ENCODE data around the gene DOCK3.

Gene DOCK3

DNA sequence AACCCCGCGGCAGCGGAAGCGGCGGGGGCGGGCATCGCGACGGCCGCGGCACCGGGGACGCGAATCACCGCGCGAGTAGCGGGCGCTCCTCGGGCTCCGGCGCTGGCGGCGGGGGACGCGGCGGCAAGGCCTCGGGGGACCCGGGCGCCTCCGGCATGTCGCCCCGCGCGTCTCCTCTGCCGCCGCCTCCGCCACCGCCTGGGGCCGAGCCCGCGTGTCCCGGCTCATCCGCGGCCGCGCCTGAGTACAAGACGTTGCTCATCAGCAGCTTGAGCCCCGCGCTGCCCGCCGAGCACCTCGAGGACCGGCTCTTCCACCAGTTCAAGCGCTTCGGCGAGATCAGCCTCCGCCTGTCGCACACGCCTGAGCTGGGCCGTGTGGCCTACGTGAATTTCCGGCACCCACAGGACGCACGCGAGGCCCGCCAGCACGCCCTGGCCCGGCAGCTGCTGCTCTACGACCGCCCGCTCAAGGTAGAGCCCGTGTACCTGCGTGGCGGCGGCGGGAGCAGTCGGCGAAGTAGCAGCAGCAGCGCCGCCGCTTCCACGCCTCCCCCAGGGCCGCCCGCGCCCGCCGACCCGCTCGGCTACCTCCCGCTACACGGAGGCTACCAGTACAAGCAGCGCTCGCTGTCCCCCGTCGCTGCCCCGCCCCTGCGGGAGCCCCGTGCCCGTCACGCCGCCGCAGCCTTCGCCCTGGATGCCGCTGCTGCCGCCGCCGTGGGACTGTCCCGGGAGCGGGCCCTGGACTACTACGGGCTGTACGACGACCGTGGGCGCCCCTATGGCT lies 717.0 kb downstream of the DOCK3 start:
- DNase-seq: peak; percentile 41 to 43

DNA sequence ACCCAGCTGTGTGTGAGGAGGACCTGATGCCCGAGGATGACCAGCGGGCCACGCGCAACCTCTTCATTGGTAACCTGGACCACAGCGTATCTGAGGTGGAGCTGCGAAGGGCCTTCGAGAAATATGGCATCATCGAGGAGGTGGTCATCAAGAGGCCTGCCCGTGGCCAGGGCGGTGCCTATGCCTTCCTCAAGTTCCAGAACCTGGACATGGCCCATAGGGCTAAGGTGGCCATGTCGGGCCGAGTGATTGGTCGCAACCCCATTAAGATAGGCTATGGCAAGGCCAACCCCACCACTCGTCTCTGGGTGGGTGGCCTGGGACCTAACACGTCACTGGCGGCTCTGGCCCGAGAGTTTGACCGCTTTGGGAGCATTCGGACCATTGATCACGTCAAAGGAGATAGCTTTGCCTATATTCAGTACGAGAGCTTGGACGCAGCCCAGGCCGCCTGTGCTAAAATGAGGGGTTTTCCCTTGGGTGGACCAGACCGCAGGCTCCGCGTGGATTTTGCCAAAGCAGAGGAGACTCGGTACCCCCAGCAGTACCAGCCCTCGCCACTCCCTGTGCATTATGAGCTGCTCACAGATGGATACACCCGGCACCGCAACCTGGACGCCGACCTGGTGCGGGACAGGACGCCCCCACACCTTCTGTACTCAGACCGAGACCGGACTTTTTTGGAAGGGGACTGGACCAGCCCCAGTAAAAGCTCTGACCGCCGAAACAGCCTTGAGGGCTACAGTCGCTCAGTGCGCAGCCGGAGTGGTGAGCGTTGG lies 717.8 kb downstream of the DOCK3 start:
- no peak for DNase-seq

DNA sequence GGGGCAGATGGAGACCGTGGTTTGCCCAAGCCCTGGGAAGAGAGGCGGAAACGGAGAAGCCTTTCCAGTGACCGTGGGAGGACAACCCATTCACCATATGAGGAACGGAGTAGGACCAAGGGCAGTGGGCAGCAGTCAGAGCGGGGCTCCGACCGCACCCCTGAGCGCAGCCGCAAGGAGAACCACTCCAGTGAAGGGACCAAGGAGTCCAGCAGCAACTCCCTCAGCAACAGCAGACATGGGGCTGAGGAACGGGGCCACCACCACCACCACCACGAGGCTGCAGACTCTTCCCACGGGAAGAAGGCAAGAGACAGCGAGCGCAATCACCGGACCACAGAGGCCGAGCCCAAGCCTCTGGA lies 718.4 kb downstream of the DOCK3 start:
- DNase-seq: no peak

DNA sequence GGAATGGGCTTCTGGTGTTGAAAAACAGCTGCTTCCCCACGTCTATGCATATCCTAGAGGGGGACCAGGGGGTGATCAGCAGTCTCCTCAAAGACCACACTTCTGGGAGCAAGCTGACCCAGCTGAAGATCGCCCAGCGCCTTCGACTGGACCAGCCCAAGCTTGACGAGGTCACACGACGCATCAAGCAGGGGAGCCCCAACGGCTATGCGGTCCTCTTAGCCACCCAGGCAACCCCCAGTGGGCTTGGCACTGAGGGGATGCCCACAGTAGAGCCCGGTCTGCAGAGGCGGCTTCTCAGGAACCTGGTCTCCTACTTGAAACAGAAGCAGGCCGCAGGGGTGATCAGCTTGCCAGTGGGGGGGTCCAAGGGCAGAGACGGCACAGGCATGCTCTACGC lies 718.8 kb downstream of the DOCK3 start:
- no peak for DNase-seq

DNA sequence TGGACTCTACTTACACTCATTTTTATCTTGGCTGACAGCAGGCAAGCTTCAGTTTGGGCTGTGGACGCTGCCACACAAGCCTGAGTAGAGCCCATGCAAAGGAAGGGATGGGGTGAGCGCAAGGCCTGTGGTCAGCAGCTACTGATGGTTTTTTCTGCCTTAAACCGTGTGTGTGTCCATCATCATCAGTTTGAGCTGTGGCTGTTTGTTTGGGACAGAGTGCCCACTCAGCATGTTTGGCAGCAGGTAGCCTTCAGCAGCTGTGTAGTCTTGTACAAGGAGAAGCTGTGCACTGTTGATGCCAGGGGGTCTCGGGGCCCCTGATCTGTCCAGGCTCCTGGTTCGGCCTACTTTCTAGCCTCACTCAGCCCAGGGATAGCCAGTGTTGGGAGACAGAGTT lies 719.8 kb downstream of the DOCK3 start:
- DNase-seq: no peak

DNA sequence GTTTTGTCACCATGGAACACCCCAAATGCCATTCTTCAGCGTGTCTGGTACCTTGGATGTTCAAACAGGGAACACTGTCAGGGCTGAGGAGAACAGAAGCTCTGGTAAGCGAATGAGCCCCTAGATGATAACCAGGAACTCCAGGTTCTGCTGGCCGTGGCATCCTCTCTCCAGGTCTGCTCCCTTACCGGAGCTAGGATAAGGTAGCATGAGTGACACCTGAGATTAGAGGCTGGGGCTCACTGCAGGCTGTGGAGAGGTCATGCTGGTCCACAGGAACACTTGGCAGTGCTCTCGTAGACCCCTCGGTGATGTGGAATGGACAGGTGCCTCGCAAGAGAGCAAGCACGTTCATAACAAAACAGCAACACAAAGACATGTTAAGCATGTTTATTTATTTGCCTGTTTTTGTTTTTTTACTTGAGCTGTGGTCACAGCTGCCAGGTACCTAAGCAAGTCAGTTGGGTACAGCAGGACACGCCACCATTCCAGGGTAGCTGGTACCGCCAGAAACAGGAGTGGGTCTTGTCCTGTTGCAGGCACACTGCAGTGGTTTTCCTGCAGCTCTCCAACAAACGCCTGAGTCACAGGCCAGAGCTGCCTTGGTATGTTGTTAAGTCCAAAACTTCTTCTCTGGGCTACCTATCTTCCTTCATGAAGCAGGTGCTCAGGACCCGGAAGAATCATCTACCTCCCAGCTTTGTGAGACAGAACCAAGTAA lies 720.9 kb downstream of the DOCK3 start:
- no peak for DNase-seq

DNA sequence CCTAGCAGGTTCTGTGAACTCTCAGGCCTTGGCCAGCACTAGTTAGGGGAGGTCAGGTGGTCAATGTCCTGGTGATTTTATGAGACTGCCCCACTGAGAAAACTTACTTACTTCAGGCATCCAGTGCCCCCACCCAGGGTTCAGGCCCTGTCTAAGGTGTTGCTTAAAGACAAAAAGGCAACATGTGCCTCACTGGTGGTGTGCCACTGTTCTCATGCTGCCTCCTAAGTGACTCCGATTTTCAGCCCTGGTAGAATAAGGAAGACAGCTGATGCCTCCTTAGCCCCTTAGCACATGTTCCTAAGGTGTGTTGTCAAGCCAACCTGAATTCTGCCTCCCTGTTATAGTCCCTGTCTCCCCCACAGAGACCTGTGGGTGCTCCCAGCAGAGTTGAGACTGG lies 721.7 kb downstream of the DOCK3 start:
- no peak for DNase-seq

DNA sequence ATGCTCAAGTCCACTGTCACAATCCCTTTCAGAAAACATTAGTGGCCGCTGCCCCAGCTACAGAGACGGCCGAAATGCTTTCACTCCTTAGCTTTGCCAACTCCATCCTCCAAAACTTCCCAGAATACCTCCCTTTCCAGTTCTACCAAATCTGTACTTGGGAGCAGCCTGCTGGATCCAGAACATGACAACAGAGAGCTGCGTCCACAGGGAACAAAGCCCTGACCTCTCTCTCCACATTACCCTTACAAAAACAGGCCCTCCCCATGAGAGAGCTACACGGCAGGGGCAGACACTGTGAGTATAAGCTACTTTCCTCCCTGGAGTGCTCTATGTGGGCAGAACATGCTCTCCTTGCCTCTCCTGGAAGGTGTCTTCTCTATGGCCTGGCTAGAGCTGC lies 722.7 kb downstream of the DOCK3 start:
- DNase-seq: no peak

DNA sequence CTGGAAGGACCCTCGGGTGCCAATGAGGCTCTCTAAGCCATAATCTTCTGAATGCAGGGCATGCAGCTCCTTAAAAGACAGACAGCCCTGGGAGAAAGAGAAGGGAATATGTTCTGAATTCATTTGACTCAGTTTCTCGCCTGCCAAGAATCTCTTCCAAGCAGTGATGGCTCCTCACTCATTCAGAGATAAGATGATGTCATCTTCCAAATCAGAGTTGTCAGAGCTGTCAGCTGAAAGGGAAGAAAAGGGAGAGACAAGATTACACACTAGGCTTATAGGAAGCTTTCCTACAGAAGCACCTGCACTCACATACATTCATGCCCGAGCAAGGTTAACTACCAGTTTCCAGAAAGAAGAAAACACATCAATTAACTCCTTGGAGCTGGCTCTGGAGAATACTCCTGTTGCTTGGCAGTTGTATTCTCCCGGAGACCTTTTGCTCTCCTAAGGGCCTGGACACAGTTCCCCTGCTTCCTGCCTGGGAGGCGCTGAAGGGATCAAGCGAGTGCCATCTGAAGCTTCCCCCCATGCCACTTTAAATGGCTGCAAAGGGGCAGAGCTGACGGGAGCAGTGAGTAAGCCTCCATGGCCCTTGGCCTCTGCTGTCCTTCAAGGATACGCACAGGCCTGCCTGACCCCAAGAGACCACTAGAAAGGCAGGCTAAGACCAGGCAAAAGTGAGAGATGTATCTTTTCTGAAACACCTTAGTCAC lies 724.0 kb downstream of the DOCK3 start:
- DNase-seq: no peak

DNA sequence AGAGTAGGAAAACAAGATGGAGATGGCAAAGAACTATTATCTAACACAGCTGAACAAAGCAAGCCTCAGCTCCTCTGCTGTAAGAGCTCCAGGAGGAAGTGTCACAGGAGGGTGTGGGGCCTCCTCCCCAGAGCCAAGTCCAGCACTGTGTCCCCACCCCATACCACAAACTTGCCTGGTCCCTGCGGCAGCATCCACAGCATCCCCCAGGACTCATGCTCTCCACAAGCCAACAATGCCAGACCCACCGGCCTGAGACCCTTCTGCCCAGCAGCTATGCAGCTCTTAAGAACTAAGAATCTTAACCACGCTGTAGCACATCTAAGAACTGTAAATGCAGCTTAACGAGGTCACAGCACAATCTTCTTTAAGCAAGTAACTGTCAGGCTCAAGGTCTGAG lies 725.4 kb downstream of the DOCK3 start:
- DNase-seq: no peak

DNA sequence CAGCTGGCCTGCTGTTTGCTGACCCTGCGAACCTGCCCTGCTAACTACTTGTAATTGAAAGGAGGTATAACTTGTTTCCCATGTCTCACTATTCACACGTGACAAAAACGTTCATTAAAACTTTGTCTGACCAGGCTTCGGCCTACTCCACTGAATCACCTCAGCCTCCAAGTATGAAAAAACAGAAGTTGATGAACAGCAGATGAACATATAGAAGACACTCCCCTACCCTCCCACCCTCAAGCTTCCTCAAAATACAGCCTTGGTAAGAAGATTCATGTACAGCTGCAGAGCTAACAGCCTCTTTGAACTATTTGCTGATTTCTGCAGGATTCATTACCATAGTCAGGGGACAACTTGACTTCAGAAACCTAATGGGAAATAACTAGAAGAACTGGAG lies 727.0 kb downstream of the DOCK3 start:
- no peak for DNase-seq

DNA sequence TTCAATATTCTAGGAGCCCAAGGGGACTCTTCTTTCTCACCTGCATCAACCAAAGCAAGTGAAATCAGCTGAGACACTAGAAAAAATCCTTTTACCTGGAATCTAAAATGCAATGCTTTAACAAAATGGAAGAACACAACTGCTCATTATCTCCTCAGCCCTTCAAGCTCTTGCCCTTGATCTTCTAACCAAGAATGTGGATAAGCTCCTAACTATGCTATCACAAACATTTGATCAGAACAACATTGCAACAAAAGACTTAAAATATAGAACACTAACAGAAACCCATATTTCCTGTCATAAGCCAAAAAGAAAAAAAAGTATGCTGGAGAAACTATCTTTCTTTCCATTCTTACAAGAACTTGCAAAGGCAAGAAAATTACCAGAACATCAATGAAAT lies 728.9 kb downstream of the DOCK3 start:
- DNase-seq: no peak

DNA sequence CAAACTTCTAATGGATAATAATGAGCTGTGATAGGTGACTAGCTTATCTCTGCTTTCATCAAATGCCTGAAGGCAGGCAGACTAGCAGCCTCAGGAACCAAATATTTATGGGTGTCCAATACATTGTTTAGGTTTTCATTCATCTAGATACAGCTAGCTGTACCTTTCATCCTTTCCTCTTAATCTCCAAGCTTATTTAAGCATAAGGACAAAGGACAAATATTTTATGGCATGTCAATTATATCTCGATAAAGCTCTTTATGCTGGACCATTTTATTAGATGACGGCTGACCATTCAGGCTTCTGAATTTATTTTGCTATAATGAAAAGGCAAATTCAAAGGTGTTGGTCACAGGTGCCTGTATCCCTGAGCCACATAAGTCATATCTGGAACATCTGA lies 733.3 kb downstream of the DOCK3 start:
- DNase-seq: no peak

DNA sequence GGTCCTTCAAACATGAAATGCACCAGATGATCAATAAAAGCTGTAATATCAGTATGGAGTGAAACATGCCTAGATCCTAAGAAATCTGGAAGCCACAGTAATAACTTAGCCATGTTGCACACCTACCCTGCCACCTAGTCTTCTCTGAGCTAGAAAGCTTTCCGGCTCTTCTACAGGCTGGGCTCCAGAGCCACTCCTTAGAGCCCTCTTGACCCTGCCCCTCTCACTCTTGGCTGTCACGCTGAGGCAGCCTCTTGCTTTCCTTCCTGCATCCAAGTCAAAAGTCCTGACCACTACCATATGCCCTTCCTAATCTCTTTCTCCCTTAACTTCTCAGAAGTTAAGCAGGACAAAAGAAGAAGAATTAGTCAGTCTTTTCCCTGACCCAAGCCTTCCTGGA lies 734.1 kb downstream of the DOCK3 start:
- DNase-seq: no peak

DNA sequence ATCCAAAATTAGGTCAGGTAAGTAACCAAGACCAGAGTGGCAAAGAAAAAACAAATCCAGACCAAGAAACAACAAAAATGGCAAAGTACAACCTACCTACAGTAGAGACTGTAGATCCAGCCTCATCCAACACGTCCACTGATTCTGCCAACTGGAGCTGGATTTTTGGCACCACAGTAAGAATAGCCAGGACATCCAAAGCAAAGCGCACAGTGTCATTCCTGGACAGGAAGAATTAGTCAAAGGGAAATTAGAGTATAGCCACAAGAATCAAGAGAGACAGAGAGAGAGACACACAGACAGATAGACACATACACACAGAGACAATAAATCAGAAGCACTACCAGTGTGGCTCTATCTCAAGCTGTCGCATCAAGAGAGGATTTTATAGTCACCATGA lies 747.5 kb downstream of the DOCK3 start:
- no peak for DNase-seq

DNA sequence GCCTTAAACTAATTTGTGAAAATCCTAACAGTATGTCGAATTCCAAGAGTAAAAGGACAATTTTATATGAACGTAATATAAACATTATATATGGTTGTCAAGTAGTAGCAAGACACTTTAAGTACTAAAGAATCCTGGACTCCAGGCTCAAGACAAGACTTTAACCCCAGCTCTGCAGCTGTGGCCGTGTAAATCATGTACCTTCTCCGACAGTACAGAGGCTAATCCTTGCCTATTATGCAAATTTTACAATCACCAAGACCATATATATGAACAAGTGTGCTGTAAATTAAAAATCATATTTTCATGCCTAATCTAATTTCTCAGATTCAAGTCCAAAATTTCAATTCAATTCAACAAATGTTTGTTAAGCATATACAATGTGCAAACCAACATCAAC lies 752.2 kb downstream of the DOCK3 start:
- no peak for DNase-seq

DNA sequence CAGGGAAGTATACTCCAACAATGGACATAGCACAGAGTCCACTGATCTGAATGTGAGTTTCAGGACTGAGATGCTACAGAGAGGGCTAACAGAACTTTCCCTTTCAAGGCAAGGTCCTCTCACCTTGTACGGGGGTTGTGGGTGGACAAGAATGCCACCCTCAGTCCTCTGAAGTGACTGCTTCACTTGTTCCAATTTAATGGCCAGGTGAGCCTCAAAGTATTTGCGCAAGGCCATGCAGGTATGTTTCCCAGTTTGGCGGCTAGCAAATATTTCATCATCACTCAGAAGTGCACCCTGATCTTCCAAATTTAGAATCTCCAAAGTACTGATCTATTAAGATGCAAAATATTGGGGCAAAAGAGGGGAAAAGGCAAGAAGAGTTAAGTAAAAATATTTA lies 754.4 kb downstream of the DOCK3 start:
- DNase-seq: no peak
